NCI-H2196 treated with DMSO at 0.1 percent for 48 hours (cell line): Measurements from ENCODE around the gene PHGDH.
"Not testable (repeated sequence)": the region's sequence is repeated elsewhere in the genome, so short reads cannot be mapped to it uniquely, and the experiment has no call there.

ENCODE experiments used
- DNase-seq: peaks from one replicate; lab custom pipeline; 2025; ENCODE audit not compliant: unreplicated experiment; lab: John Stamatoyannopoulos, UW

The PHGDH gene

DNA sequence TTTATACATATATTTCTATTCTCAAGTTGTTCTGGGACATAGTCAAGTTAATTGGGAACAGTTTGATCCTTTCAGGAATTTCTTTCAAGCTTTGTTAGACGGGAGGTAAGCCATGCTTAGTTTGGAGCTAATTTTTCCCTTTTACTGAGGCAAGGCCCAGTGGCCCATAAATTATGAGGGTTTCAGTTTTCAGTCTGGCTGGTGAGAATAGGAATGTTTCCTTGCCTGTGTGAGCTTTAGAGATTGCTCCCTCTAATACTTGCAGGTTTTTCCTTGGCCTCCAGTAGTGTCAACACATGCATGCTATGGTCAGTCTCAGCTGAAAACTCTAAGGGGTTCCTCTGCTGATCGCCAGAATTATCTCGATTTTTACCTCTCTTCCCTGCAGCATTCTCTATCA lies 14.1 kb upstream of the PHGDH start:
- no peak for DNase-seq

GRCh38 chr1:119700326-119700725 lies 11.4 kb upstream of the PHGDH start:
- DNase-seq = no peak

DNA sequence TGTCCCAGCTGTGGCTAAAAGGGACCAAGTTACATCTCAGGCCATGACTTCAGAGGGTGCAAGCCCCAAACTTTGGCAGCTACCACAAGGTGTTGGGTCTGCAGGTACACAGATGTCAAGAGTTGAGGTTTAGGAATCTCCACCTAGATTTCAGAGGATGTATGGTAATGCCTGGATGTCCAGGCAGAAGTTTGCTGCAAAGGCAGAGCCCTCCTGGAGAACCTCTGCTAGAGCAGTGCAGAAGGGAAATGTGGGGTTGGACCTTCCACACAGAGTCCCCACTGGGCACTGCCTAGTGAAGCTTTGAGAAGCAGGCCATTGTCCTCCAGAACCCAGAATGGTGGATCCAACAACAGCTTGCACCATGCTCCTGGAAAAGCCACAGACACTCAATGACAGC lies 10.1 kb upstream of the PHGDH start:
- no peak for DNase-seq

GRCh38 chr1:119702384-119702783 lies 9.3 kb upstream of the PHGDH start:
- no peak for DNase-seq

- no peak for DNase-seq
Measured at GRCh38 chr1:119703666-119704450, 7.9 kb upstream of the PHGDH start.

- DNase-seq = not testable (repeated sequence)
Measured at GRCh38 chr1:119706599-119706998, 5.1 kb upstream of the PHGDH start.

GRCh38 chr1:119711356-119711803 lies 354 bp upstream of the PHGDH start:
- DNase-seq = not testable (repeated sequence)

DNA sequence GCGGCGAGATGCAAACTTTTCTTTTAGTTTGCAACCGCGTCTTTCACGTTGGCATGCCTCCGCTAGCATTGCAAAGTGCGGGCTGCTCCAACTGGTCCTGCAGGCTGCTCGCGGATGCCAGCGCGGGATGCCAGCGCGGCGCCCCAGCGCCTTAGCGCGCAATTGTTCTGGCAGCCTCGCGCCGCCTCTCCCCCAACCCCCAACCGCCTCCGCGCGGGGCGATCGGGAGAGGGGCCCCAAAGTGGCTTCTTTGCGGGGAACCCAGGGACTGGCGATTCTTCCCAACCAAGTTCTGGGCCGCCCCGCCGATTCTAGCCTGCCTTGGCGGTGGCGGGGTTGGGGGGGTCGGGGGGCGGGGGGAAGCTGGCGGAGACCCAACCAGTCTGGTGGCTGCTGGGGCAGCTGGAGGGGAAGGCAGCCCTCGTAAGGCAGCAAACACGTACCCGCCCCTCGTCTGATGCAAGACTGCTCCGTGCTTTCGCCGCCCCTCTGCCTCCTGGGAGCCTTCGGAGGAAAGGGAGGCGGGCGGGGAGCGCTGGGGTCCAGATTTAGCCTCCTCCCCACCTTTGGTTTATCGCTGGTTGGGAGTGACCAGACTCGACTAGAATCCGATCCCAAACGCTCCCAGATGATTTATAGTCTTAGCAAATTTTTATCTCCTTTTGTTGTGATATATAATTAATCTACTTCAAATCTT lies 756 bp downstream of the PHGDH start:
- DNase-seq = no peak

DNA sequence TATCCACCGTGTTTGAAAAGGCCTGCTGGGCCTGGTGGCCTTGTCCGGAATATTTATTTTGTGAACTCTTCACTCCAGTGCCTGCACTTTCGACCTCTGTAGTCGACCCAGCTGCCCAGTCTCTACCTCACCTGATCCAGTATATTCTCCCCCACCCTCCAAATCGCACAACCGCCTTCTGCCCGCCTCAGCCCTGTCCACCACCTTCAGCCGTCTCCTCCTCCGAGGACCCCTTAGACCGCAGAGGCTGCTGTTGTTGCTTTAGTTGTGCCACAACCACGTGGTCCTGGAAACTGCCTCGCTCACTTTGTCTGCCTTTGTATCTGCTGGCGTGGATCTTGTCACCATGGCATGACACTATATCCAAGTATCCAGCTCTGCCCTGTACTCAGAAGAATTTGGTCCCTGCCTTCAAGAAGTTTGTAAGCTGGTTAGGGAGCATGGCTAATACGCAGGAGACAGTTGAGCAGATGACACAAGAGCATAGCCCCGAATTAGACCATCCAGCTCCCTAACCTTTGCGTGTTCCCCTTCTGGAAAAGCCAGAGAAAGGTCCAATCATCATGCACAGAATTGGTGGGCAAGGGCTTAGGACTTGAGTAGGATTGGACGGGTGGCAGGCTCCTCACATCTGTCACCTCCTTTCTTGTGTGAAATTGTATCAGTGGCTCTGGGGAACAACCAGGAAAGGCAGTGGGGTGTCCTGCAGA lies 1.5 kb downstream of the PHGDH start:
- DNase-seq = no peak

DNA sequence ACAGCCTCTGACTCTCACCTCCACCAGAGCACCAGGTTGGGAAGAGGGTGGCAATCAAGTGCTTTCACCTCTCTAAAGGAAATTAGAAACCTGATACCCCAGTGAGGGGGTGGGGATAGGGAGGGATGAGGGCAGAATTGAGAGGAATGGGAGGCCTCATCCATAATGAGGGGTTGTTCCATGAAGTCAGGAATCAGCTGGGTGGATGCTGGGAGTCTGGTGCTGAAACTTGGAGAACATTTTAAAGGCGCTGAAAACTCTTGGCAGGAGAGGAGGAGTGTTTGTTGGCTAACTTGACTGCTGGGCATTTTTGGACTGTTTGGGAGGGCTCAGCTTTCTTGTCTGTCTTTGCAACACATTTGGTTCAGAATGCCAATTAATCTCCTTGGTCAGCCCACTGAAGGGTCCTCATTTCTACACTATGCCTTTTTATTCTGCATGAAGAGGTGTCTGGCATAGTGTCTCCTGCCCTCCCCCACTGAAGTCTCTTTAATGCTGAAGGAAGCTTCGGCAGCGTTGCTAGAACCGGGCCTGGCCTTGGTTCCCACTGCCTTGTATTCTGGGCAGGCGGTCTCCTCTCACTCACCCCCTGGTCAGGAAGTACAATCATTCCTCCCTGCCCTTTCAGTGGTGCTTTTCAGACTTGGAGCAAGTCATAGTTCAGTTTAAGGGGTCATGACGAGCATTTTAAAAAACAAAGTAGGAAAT lies 2.2 kb downstream of the PHGDH start:
- no peak for DNase-seq

GRCh38 chr1:119714583-119714982 lies 2.8 kb downstream of the PHGDH start:
- DNase-seq = no peak

DNA sequence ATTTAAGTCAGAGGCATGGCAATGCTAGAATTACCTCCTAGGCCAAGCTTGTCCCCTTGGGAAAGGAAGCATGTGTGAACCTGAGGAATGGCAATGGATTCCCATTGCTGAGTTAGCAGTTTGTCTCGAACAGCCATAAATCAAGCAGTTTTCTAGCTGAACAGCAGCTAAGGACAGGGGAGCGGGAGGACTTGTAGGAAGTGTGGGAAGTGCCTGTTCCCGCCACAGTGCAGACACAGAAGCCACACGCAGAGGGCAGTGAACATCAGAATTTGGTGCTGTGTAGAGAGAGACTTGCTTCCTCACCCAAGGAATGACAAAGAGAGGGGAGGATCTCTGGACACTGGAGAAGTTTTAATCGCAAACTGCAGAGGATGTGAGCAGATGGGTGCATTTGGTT lies 3.8 kb downstream of the PHGDH start:
- no peak for DNase-seq

- DNase-seq = no peak
Measured at GRCh38 chr1:119718409-119718808, 6.7 kb downstream of the PHGDH start.

- DNase-seq = no peak
Measured at GRCh38 chr1:119718972-119719371, 7.2 kb downstream of the PHGDH start.

DNA sequence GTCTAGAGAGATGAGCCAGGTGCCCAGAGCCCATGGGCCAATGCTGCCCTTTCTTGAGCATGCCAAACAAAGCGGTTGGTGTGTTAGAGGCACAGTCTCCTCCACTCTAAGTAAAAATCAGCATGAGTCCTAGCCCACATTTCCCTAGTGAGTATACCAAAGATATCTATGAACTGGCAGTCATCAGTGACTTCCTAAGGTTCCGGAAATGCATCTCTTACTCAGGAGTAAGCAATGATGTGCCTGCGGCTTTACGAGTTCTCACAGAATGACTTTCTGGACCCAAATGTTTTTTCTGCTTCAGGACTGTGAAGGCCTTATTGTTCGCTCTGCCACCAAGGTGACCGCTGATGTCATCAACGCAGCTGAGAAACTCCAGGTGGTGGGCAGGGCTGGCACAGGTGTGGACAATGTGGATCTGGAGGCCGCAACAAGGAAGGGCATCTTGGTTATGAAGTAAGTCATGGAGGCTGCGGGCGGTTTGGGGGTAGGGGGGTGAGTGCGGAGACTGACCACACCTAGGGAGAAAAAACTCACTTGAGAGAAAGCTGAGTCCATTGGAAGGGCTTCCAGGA lies 9.2 kb downstream of the PHGDH start:
- DNase-seq = no peak

DNA sequence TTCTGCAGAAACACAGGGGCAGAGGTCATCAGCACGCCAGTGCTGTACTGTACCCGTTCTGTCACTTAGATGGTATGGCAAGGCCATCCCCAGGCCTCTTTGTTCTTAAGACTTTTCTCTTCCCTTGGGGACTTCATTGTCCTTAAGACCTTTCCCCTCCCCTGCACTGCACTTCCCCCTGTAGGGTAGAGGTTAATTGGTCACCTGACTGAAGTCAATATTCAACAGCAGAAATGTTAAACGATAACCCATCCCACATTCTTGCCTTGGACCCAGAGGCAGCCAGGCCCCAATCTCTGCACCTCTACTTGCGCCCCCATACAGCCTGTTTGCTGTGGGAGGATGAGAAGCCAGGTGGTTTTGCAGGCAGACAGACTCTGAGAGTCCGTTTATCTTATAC lies 10.2 kb downstream of the PHGDH start:
- no peak for DNase-seq

DNA sequence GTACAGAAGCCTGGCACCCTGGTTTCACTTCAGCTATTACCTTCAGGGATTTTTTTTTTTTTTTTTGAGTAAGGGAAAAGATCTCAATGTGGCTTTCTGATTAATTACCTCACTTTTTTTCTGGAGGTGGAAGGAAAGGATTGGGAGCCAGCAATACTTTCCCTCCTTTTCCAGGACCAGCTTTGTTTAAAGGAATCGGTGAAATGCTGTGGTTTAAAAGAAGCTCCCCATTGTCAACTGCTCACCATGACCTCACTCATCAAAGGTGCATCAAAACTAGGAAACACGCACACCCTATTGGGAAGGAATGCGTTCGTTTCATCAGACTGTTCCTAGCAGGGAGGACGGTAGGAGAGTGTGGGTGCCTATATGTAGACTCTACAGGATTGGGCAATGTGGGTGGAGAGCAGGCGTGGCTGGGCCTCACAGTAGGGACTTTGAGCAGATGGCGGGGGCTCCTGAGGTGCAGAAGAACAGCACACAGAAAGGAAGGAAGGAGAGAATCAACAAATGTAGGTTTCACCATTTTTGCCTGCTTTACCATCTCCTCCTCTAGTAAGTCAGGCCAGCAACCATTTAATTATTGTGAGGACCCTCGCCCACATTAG lies 13.0 kb downstream of the PHGDH start:
- DNase-seq = no peak

DNA sequence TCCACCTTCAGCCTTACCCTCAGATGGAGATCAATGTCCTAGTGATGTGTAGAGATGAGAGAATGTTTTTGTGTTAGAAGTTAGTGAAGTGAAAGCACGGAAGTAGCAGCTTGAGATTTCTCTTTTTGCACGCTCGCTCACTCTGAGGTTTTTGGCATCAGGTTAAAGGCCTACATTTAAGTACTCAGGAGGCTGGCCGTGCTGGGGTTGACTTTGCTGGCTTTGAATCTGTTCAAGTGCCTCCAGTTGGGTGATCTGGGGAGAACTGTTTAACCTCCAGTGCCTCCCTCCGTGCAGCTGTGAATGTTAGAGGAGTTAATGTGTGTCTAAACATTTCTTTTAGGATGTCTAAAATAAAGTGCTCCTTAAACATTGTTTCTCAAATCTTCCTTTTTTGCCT lies 13.9 kb downstream of the PHGDH start:
- no peak for DNase-seq

DNA sequence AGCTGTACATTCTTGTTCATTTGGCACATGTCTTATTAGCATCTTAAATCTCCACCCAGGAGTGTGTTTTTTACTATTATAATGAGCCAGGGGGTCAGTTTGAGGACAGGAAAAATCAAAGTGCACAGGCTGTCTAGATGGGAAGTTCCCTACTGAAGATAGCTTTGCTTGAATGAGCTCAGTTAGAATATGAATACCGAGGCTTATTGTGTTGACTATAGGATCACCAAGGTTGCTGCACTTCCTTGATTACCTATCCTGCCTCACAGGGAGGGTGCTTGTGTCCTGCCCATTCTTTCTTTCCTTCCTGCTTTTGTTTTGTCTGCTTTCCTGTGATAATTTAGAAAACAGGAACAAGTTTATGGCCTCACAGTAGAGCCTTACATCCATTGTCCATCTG lies 16.3 kb downstream of the PHGDH start:
- DNase-seq = no peak

- DNase-seq = no peak
Measured at GRCh38 chr1:119729044-119729443, 17.3 kb downstream of the PHGDH start.

- no peak for DNase-seq
Measured at GRCh38 chr1:119731060-119731459, 19.3 kb downstream of the PHGDH start.
